ENCODE measurements around the gene BMPR2.

GRCh38 chr2:202387608-202388342, 11.6 kb downstream of the BMPR2 start:
- TF ChIP-seq, protein P1, sequence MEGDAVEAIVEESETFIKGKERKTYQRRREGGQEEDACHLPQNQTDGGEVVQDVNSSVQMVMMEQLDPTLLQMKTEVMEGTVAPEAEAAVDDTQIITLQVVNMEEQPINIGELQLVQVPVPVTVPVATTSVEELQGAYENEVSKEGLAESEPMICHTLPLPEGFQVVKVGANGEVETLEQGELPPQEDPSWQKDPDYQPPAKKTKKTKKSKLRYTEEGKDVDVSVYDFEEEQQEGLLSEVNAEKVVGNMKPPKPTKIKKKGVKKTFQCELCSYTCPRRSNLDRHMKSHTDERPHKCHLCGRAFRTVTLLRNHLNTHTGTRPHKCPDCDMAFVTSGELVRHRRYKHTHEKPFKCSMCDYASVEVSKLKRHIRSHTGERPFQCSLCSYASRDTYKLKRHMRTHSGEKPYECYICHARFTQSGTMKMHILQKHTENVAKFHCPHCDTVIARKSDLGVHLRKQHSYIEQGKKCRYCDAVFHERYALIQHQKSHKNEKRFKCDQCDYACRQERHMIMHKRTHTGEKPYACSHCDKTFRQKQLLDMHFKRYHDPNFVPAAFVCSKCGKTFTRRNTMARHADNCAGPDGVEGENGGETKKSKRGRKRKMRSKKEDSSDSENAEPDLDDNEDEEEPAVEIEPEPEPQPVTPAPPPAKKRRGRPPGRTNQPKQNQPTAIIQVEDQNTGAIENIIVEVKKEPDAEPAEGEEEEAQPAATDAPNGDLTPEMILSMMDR (optimal IDR thresholded peaks at IDR 0.05 in 1 of 3, IDR thresholded peaks at IDR 0.05 in 1 of 3, conservative IDR thresholded peaks at IDR 0.05 in 1 of 3; ENCODE audit: extremely low read depth in 1 of 3, insufficient read depth in 2 of 3, low read length in 3 of 3), result no peak
- no peak for TF ChIP-seq EZH2 (IDR thresholded peaks at IDR 0.05; ENCODE audit: low read length)

Data from keratinocyte (primary cell).